Neural progenitor cell (in vitro differentiated cells): ENCODE results near the gene ARHGEF4. TPM values are rescaled to one million over a fixed set of nuclear protein-coding genes. Genes with fewer than 3 reads are reported as not detected.

Experiments
- DNase-seq: peaks from one replicate; pipeline ENCODE4 v3.0.0-alpha.2; 2016; ENCODE audit warnings: low spot score
- H2AFZ ChIP-seq: fragments of 200-600 bp; sonication (generic); replicated peaks from 2 replicates; pipeline ENCODE4 v1.6.1; 2016; ENCODE audit warnings: antibody characterized with exemption
- H3F3A ChIP-seq: fragments of 200-600 bp; sonication (generic); 2 replicates; pipeline ENCODE4 v1.6.1; 2016; ENCODE audit warnings: antibody characterized with exemption, low read depth
- H3K27ac ChIP-seq: fragments of 200-600 bp; sonication (generic); 2 replicates; pipeline ENCODE4 v1.5.1; 2016; ENCODE audit warnings: mild to moderate bottlenecking
- H3K27me3 ChIP-seq: fragments of 200-600 bp; sonication (generic); 2 replicates; pipeline ENCODE4 v1.6.1; 2016; ENCODE audit warnings: mild to moderate bottlenecking, moderate library complexity
- H3K36me3 ChIP-seq: fragments of 200-600 bp; sonication (generic); 2 replicates; pipeline ENCODE4 v1.5.1; 2016
- H3K4me1 ChIP-seq: fragments of 200-600 bp; sonication (generic); 2 replicates; pipeline ENCODE4 v1.6.1; 2016; ENCODE audit warnings: mixed run types
- H3K4me2 ChIP-seq: fragments of 200-600 bp; sonication (generic); 2 replicates; pipeline ENCODE4 v1.6.1; 2016
- H3K4me3 ChIP-seq: fragments of 200-600 bp; sonication (generic); 2 replicates; pipeline ENCODE4 v1.5.1; 2016
- H3K79me2 ChIP-seq: fragments of 200-600 bp; sonication (generic); 2 replicates; pipeline ENCODE4 v1.6.1; 2016; ENCODE audit warnings: low read depth
- H3K9ac ChIP-seq: fragments of 200-600 bp; sonication (generic); 2 replicates; pipeline ENCODE4 v1.6.1; 2016
- H3K9me3 ChIP-seq: fragments of 200-600 bp; sonication (generic); 2 replicates; pipeline ENCODE4 v1.5.1; 2016; ENCODE audit warnings: low read depth
- H4K20me1 ChIP-seq: fragments of 200-600 bp; sonication (generic); 2 replicates; pipeline ENCODE4 v1.6.1; 2016; ENCODE audit warnings: low read depth
- H3K27ac Mint-ChIP-seq: 3 replicates; pipeline ENCODE4 v1.8.0; 2021; ENCODE audit warnings: mixed read lengths
- H3K27me3 Mint-ChIP-seq: 2 replicates; pipeline ENCODE4 v1.8.0; 2022; ENCODE audit warnings: low read depth, mild to moderate bottlenecking, inconsistent platforms, moderate library complexity, mixed read lengths; ENCODE audit not compliant: insufficient read depth
- H3K36me3 Mint-ChIP-seq: 3 replicates; pipeline ENCODE4 v1.8.0; 2021; ENCODE audit warnings: mixed read lengths
- H3K4me1 Mint-ChIP-seq: 3 replicates; pipeline ENCODE4 v1.8.0; 2021; ENCODE audit warnings: mixed read lengths
- H3K4me3 Mint-ChIP-seq: 3 replicates; pipeline ENCODE4 v1.8.0; 2021; ENCODE audit warnings: mild to moderate bottlenecking, moderate library complexity, mixed read lengths
- H3K9me3 Mint-ChIP-seq: 3 replicates; pipeline ENCODE4 v1.8.0; 2020; ENCODE audit warnings: mixed read lengths
- CTCF ChIP-seq: fragments of 200-600 bp; sonication (generic); IDR thresholded peaks from 2 replicates; pipeline ENCODE4 v1.5.1; 2017; ENCODE audit warnings: antibody characterized with exemption, mild to moderate bottlenecking
- EZH2 ChIP-seq: fragments of 200-600 bp; sonication (generic); IDR thresholded peaks from 2 replicates; pipeline ENCODE4 v1.6.1; 2017; ENCODE audit warnings: antibody characterized with exemption, mild to moderate bottlenecking, moderate library complexity
- EZH2phosphoT487 ChIP-seq: fragments of 200-600 bp; sonication (generic); IDR thresholded peaks from 2 replicates; pipeline ENCODE4 v1.6.1; 2017; ENCODE audit warnings: antibody characterized with exemption
- total RNA-seq: library from RNA; depleted of rRNA; stranded (reverse); fragments of >200 nt; gene quantifications from 2 replicates; pipeline ENCODE4 v1.2.3, GENCODE V29; 2015; ENCODE audit warnings: low replicate concordance

The ARHGEF4 gene
- total RNA-seq, 1 donor from 2014 or later = 22.8 TPM

GRCh38 chr2:130972410-130972809 lies 135.7 kb downstream of the ARHGEF4 start:
- H3K4me3 Mint-ChIP-seq = no peak overlapping the region
- H3K4me1 Mint-ChIP-seq = peaks cover 10% of the 10 kb centered on the region
- Histone ChIP-seq H3K36me3 (no peaks in the 10 kb centered on the region), H3K27me3 (no peaks in the 10 kb centered on the region), H4K20me1 (peaks cover 3% of the 10 kb centered on the region), H3F3A (peaks cover 12% of the 10 kb centered on the region), H3K4me1 (peaks cover 16% of the 10 kb centered on the region), H3K27ac (no peak overlapping the region), H3K4me3 (no peak overlapping the region), H3K9ac (no peak overlapping the region), H3K9me3 (no peaks in the 10 kb centered on the region), H3K4me2 (no peak overlapping the region), H3K79me2 (no peaks in the 10 kb centered on the region), H2AFZ (no peak overlapping the region)
- no peaks in the 10 kb centered on the region for H3K9me3 Mint-ChIP-seq
- H3K27me3 Mint-ChIP-seq = peaks cover 2% of the 10 kb centered on the region
- DNase-seq = no peak
- no peak for TF ChIP-seq EZH2
- no peaks in the 10 kb centered on the region for H3K36me3 Mint-ChIP-seq
- no peak overlapping the region for H3K27ac Mint-ChIP-seq

GRCh38 chr2:130975729-130976128 lies 139.0 kb downstream of the ARHGEF4 start:
- H3K36me3 Mint-ChIP-seq = no peaks in the 10 kb centered on the region
- Histone ChIP-seq H3K4me3 (no peak overlapping the region), H3F3A (no peaks in the 10 kb centered on the region), H3K27ac (no peak overlapping the region), H3K9me3 (no peaks in the 10 kb centered on the region), H2AFZ (no peak overlapping the region), H3K36me3 (no peaks in the 10 kb centered on the region), H3K27me3 (no peaks in the 10 kb centered on the region), H3K4me1 (peaks cover 3% of the 10 kb centered on the region), H4K20me1 (no peaks in the 10 kb centered on the region), H3K79me2 (no peaks in the 10 kb centered on the region), H3K4me2 (no peak overlapping the region), H3K9ac (no peak overlapping the region)
- no peak overlapping the region for H3K4me3 Mint-ChIP-seq
- no peaks in the 10 kb centered on the region for H3K4me1 Mint-ChIP-seq
- peaks cover 11% of the 10 kb centered on the region for H3K9me3 Mint-ChIP-seq
- no peak overlapping the region for H3K27ac Mint-ChIP-seq
- no peak for TF ChIP-seq EZH2
- TF ChIP-seq EZH2phosphoT487 = no peak
- TF ChIP-seq CTCF = no peak
- no peak for DNase-seq
- no peaks in the 10 kb centered on the region for H3K27me3 Mint-ChIP-seq

GRCh38 chr2:130976591-130977237 lies 140.0 kb downstream of the ARHGEF4 start:
- no peaks in the 10 kb centered on the region for H3K9me3 ChIP-seq

More at GRCh38 chr2:130976591-130977237, 140.0 kb downstream of the ARHGEF4 start:
- H2AFZ ChIP-seq = no peak overlapping the region
- no peaks in the 10 kb centered on the region for H3K27me3 ChIP-seq
- H3K4me1 Mint-ChIP-seq = no peaks in the 10 kb centered on the region
- peaks cover 13% of the 10 kb centered on the region for H3K9me3 Mint-ChIP-seq
- peaks cover 3% of the 10 kb centered on the region for H3K4me1 ChIP-seq
- H3K4me3 ChIP-seq = no peak overlapping the region
- TF ChIP-seq CTCF = no peak
- no peak for TF ChIP-seq EZH2
- no peak for TF ChIP-seq EZH2phosphoT487
- H3K36me3 ChIP-seq = no peaks in the 10 kb centered on the region
- no peak overlapping the region for H3K4me3 Mint-ChIP-seq
- DNase-seq = no peak
- no peaks in the 10 kb centered on the region for H4K20me1 ChIP-seq
- no peak overlapping the region for H3K27ac Mint-ChIP-seq
- H3K27ac ChIP-seq = no peak overlapping the region
- H3K36me3 Mint-ChIP-seq = no peaks in the 10 kb centered on the region
- H3K4me2 ChIP-seq = no peak overlapping the region
- no peaks in the 10 kb centered on the region for H3F3A ChIP-seq
- no peaks in the 10 kb centered on the region for H3K27me3 Mint-ChIP-seq
- no peak overlapping the region for H3K9ac ChIP-seq
- H3K79me2 ChIP-seq = no peaks in the 10 kb centered on the region
